H1 (cell line): ENCODE data around the gene HBQ1. TPM values are rescaled to one million over a fixed set of nuclear protein-coding genes. Genes with fewer than 3 reads are reported as not detected.

Source experiments
- CTCF ChIA-PET: fragments of 300-600 bp; sonication (Branson Sonifier 250); formaldehyde crosslinking; loops from one replicate; lab custom pipeline; 2021; ENCODE audit not compliant: partially characterized antibody; lab: Charles Lee
- POLR2A ChIA-PET: fragments of 300-600 bp; sonication (Branson Sonifier 250); formaldehyde crosslinking; loops from one replicate; lab custom pipeline; 2021; ENCODE audit warnings: inconsistent platforms; ENCODE audit not compliant: partially characterized antibody; lab: Charles Lee
- DNase-seq, 2 experiments: peaks; one replicate each; pipeline versions ENCODE4 v3.0.0 to v3.0.0-alpha.2; 2010 to 2022; ENCODE audit warnings: low spot score in 2 of 2, low read depth in 1 of 2, mixed read lengths in 1 of 2
- FAIRE-seq: peaks from 2 replicates; lab custom pipeline; 2011; peaks lifted over from hg19 to GRCh38; lab: Jason Lieb, UNC
- H2AFZ ChIP-seq: 2 replicates; pipeline ENCODE4 v1.8.1; 2012; ENCODE audit warnings: low read length, inconsistent platforms
- H2AK5ac ChIP-seq: 2 replicates; pipeline ENCODE4 v1.6.1; 2013; ENCODE audit warnings: low read depth, low read length
- H2BK120ac ChIP-seq: replicated peaks from 2 replicates; pipeline ENCODE3; 2013; ENCODE audit warnings: low read depth, low read length, inconsistent platforms
- H2BK12ac ChIP-seq: 2 replicates; pipeline ENCODE4 v1.6.1; 2013; ENCODE audit warnings: low read depth, low read length
- H2BK15ac ChIP-seq: 2 replicates; pipeline ENCODE4 v1.6.1; 2013; ENCODE audit warnings: low read length
- H2BK20ac ChIP-seq: 2 replicates; pipeline ENCODE4 v1.6.1; 2013; ENCODE audit warnings: low read length
- H2BK5ac ChIP-seq: 2 replicates; pipeline ENCODE4 v1.6.1; 2013; ENCODE audit warnings: low read depth, low read length
- H3K14ac ChIP-seq: 2 replicates; pipeline ENCODE4 v1.6.1; 2013; ENCODE audit warnings: inconsistent platforms; ENCODE audit not compliant: insufficient read length
- H3K18ac ChIP-seq: 2 replicates; pipeline ENCODE4 v1.6.1; 2013; ENCODE audit warnings: low read length; ENCODE audit errors: extremely low read depth
- H3K23ac ChIP-seq: 2 replicates; pipeline ENCODE4 v1.6.1; 2013; ENCODE audit warnings: inconsistent platforms; ENCODE audit not compliant: insufficient read length
- H3K23me2 ChIP-seq: 2 replicates; pipeline ENCODE4 v1.6.1; 2013; ENCODE audit warnings: low read depth, low read length
- H3K27ac ChIP-seq: 2 replicates; pipeline ENCODE4 v1.6.1; 2011; ENCODE audit warnings: low read depth, low read length, inconsistent platforms
- H3K27me3 ChIP-seq, 4 experiments: replicated peaks in 1 of 4; 1 replicate in 1 of 4; 2 replicates in 3 of 4; pipeline versions ENCODE4 v1.6.1 to v1.8.1; 2011 to 2013; ENCODE audit warnings: low read length in 3 of 4, mild to moderate bottlenecking in 3 of 4, inconsistent platforms in 2 of 4, mixed read lengths in 2 of 4, moderate library complexity in 1 of 4; ENCODE audit not compliant: control insufficient read depth in 3 of 4, insufficient read depth in 3 of 4; ENCODE audit errors: extremely low read depth in 1 of 4
- H3K36me3 ChIP-seq, 4 experiments: 2 replicates each; pipeline versions ENCODE4 v1.6.1 to v1.8.1; 2011 to 2013; ENCODE audit warnings: mild to moderate bottlenecking in 4 of 4, low read length in 3 of 4, moderate library complexity in 2 of 4, control low read depth in 1 of 4, inconsistent platforms in 1 of 4; ENCODE audit not compliant: insufficient read depth in 4 of 4, control insufficient read depth in 2 of 4
- H3K4ac ChIP-seq: replicated peaks from 2 replicates; pipeline ENCODE3; 2013; ENCODE audit warnings: low read length, low read depth, mixed read lengths, inconsistent platforms; ENCODE audit not compliant: insufficient read length
- H3K4me1 ChIP-seq, 4 experiments: replicated peaks in 1 of 4; 1 replicate in 1 of 4; 2 replicates in 3 of 4; pipeline versions ENCODE4 v1.6.1 to v1.8.1; 2011 to 2013; ENCODE audit warnings: low read length in 3 of 4, inconsistent platforms in 2 of 4, mixed read lengths in 1 of 4; ENCODE audit not compliant: insufficient read depth in 4 of 4, control insufficient read depth in 3 of 4
- H3K4me2 ChIP-seq, 2 experiments: 2 replicates each; pipeline versions ENCODE4 v1.6.1 to v1.8.1; 2011 to 2013; ENCODE audit warnings: low read depth in 2 of 2, low read length in 2 of 2, control low read depth in 1 of 2, inconsistent platforms in 1 of 2, mild to moderate bottlenecking in 1 of 2; ENCODE audit not compliant: insufficient read depth in 1 of 2
- H3K4me3 ChIP-seq, 4 experiments: fragments of 200-600, 300-600 bp in 1 of 4; sonication (generic), shearing (Covaris generic), sonication (Bioruptor Twin) in 1 of 4; 2 replicates each; pipeline versions ENCODE4 v1.5.1 to v1.8.1; 2011 to 2016; ENCODE audit warnings: low read length in 4 of 4, low read depth in 3 of 4, control low read depth in 2 of 4, inconsistent platforms in 2 of 4, mild to moderate bottlenecking in 2 of 4, mixed read lengths in 1 of 4, moderate library complexity in 1 of 4; ENCODE audit not compliant: insufficient read depth in 2 of 4; ENCODE audit errors: extremely low read depth in 1 of 4
- H3K56ac ChIP-seq: replicated peaks from 2 replicates; pipeline ENCODE3; 2013; ENCODE audit warnings: low read depth, mild to moderate bottlenecking, mixed read lengths, low read length, inconsistent platforms; ENCODE audit not compliant: insufficient read length
- H3K79me1 ChIP-seq: 2 replicates; pipeline ENCODE4 v1.6.1; 2013; ENCODE audit warnings: low read depth, low read length, control low read depth
- H3K79me2 ChIP-seq, 2 experiments: 2 replicates each; pipeline versions ENCODE4 v1.6.1 to v1.8.1; 2012 to 2013; ENCODE audit warnings: low read length in 2 of 2, mild to moderate bottlenecking in 2 of 2, inconsistent platforms in 1 of 2; ENCODE audit not compliant: insufficient read depth in 2 of 2, control insufficient read depth in 1 of 2
- H3K9ac ChIP-seq, 4 experiments: replicated peaks in 1 of 4; 1 replicate in 1 of 4; 2 replicates in 3 of 4; pipeline versions ENCODE4 v1.6.1 to v1.8.1; 2011 to 2013; ENCODE audit warnings: low read depth in 3 of 4, low read length in 3 of 4, control low read depth in 2 of 4, mild to moderate bottlenecking in 2 of 4, moderate library complexity in 2 of 4, inconsistent platforms in 1 of 4; ENCODE audit errors: extremely low read depth in 1 of 4
- H3K9me3 ChIP-seq, 2 experiments: 2 replicates each; pipeline versions ENCODE4 v1.6.1 to v1.8.1; 2012 to 2013; ENCODE audit warnings: mild to moderate bottlenecking in 2 of 2, moderate library complexity in 2 of 2, control low read depth in 1 of 2, inconsistent platforms in 1 of 2, low read depth in 1 of 2, low read length in 1 of 2, mixed read lengths in 1 of 2; ENCODE audit not compliant: insufficient read depth in 2 of 2
- H4K20me1 ChIP-seq, 2 experiments: replicated peaks in 1 of 2; 2 replicates each; pipeline versions ENCODE3 to v1.8.1; 2011 to 2013; ENCODE audit warnings: inconsistent platforms in 2 of 2, low read length in 2 of 2, mild to moderate bottlenecking in 1 of 2; ENCODE audit not compliant: insufficient read depth in 2 of 2, control insufficient read depth in 1 of 2
- H4K5ac ChIP-seq: 2 replicates; pipeline ENCODE4 v1.6.1; 2013; ENCODE audit warnings: low read length, low read depth, mixed read lengths, inconsistent platforms; ENCODE audit not compliant: insufficient read length
- H4K8ac ChIP-seq: 2 replicates; pipeline ENCODE4 v1.8.0; 2013; ENCODE audit warnings: mild to moderate bottlenecking, moderate library complexity, low read length, inconsistent platforms; ENCODE audit not compliant: insufficient read depth; ENCODE audit errors: extremely low read depth
- H4K91ac ChIP-seq: replicated peaks from 2 replicates; pipeline ENCODE3; 2013; ENCODE audit warnings: low read length, mixed read lengths, inconsistent platforms; ENCODE audit not compliant: insufficient read length
- CBX5 ChIP-seq: fragments of 300-800, 300-1000 bp; sonication (generic); IDR thresholded peaks from 2 replicates; pipeline ENCODE4 v1.7.1; 2016; ENCODE audit warnings: antibody characterized with exemption, low read length, low read depth
- CBX8 ChIP-seq: fragments of 300-800, 300-1000 bp; sonication (generic); IDR thresholded peaks from 2 replicates; pipeline ENCODE4 v1.7.1; 2016; ENCODE audit warnings: low read depth, low read length, borderline replicate concordance
- CTBP2 ChIP-seq: IDR thresholded peaks from 2 replicates; pipeline ENCODE4 v1.7.0; 2011; ENCODE audit warnings: borderline replicate concordance, mild to moderate bottlenecking, moderate library complexity, mixed read lengths, low read length; ENCODE audit not compliant: insufficient read depth, insufficient read length
- GABPA ChIP-seq: IDR thresholded peaks from 2 replicates; pipeline ENCODE4 v1.6.1; 2011; ENCODE audit warnings: mild to moderate bottlenecking, low read length, moderate library complexity, borderline replicate concordance; ENCODE audit not compliant: insufficient read depth
- KDM5A ChIP-seq: fragments of 200-600 bp; IDR thresholded peaks from 2 replicates; pipeline ENCODE4 v1.7.1; 2012; ENCODE audit warnings: mild to moderate bottlenecking, low read length, inconsistent platforms, mixed read lengths
- RXRA ChIP-seq: IDR thresholded peaks from 2 replicates; pipeline ENCODE4 v1.6.1; 2011; ENCODE audit warnings: low read depth, mild to moderate bottlenecking, low read length, moderate library complexity; ENCODE audit not compliant: insufficient read depth
- SAP30 ChIP-seq: fragments of 300-600 bp; sonication (generic); IDR thresholded peaks from 2 replicates; pipeline ENCODE4 v1.7.1; 2012; ENCODE audit warnings: low read length, moderate library complexity, mild to moderate bottlenecking, inconsistent platforms; ENCODE audit not compliant: insufficient read depth, insufficient replicate concordance
- SP2 ChIP-seq: IDR thresholded peaks from 2 replicates; pipeline ENCODE4 v1.6.1; 2012; ENCODE audit warnings: mild to moderate bottlenecking, low read length, inconsistent platforms
- TAF1 ChIP-seq: IDR thresholded peaks from 2 replicates; pipeline ENCODE4 v1.6.1; 2011; ENCODE audit warnings: mild to moderate bottlenecking, low read depth, low read length
- TCF12 ChIP-seq: IDR thresholded peaks from 2 replicates; pipeline ENCODE4 v1.6.1; 2011; ENCODE audit warnings: low read depth, mild to moderate bottlenecking, low read length
- ZNF274 ChIP-seq: IDR thresholded peaks from 2 replicates; pipeline ENCODE4 v1.7.0; 2012; ENCODE audit warnings: low read length, borderline replicate concordance; ENCODE audit errors: extremely low read depth
- WGBS, 2 experiments: shearing (Covaris generic) in 1 of 2; methylation state at CpG; one replicate each; pipeline versions ENCODE4 v1.1.6 to v1.1.7; 2013 to 2015; ENCODE audit warnings: low lambda C conversion rate in 2 of 2, mixed read lengths in 2 of 2, inconsistent platforms in 1 of 2, low coverage in 1 of 2, missing lambda C conversion rate in 1 of 2; ENCODE audit not compliant: insufficient replicate concordance in 2 of 2, insufficient coverage in 1 of 2, insufficient read length in 1 of 2; ENCODE audit errors: extremely low coverage in 1 of 2, missing lambda C conversion rate in 1 of 2; 5-methylcytosine and 5-hydroxymethylcytosine counted together
- polyA plus RNA-seq, 7 experiments: library from polyadenylated mRNA; depleted of rRNA in 3 of 7; stranded (reverse) in 5 of 7; unstranded in 2 of 7; fragments of >200 nt in 5 of 7; fragments of 200-250 nt in 2 of 7; gene quantifications; 1 replicate in 5 of 7; 2 replicates in 1 of 7; 4 replicates in 1 of 7; pipeline versions ENCODE4 v1.2.1 to v1.2.3, GENCODE V29; 2011 to 2013; ENCODE audit warnings: missing spikeins in 2 of 7, mixed read lengths in 2 of 7
- total RNA-seq: library from RNA; stranded (reverse); fragmentation: NEBNext Ultra II Directional; extraction: Animal tissue kit (Norgen Biotek cat#: 25700); gene quantifications from 2 replicates; pipeline ENCODE4 v1.2.1, GENCODE V29; 2021
- TF ChIP-seq, protein P1 (sequence below): IDR thresholded peaks from 2 replicates; pipeline ENCODE4 v1.6.1; 2012; ENCODE audit warnings: inconsistent platforms

Gene HBQ1
- total and polyA plus RNA-seq, 2 of the 8 experiments (the other 6 are each of a cell fraction or from before 2014, with no cell fraction given) = 2.9 to 17.1 TPM

GRCh38 chr16:212999-213398 is 32.7 kb downstream of the HBQ1 start:
- Histone ChIP-seq H2BK20ac (no peak overlapping the region), H3K9me3 (no peaks in the 10 kb centered on the region), H3K9ac (no peak overlapping the region), H4K8ac (no peak overlapping the region), H3K27ac (no peak overlapping the region), H3K23ac (no peak overlapping the region), H4K91ac (no peak overlapping the region), H3K4me1 (no peaks in the 10 kb centered on the region), H3K36me3 (peaks cover 19 to 49% (median 31%) of the 10 kb centered on the region in 4 experiments), H3K4me3 (no peak overlapping the region), H2AFZ (no peak overlapping the region), H4K5ac (no peak overlapping the region), H2BK12ac (no peak overlapping the region), H3K14ac (no peak overlapping the region), H2BK5ac (no peak overlapping the region), H3K23me2 (no peaks in the 10 kb centered on the region), H3K4ac (no peak overlapping the region), H3K4me2 (no peak overlapping the region), H3K79me2 (peaks cover 0 to 62% of the 10 kb centered on the region in 2 experiments), H3K79me1 (peaks cover 3% of the 10 kb centered on the region), H3K18ac (no peak overlapping the region), H2AK5ac (no peak overlapping the region), H2BK15ac (no peak overlapping the region), H3K27me3 (no peaks in the 10 kb centered on the region), H4K20me1 (peaks cover 6 to 25% of the 10 kb centered on the region in 2 experiments), H2BK120ac (no peak overlapping the region), H3K56ac (no peak overlapping the region)
- DNase-seq = no peak
- WGBS, 2 experiments = 95% methylated on average over 3 of the region's 3 CpGs; no CpG with 5 or more reads in 1 of the 2 experiments
- ChIA-PET CTCF (interaction anchor here (0.7 to 1.6 kb wide), 3 partner anchors 9 to 106 kb away, joined by 3 to 5 read pairs (median 4); no protein-coding TSS in a partner anchor), POLR2A (interaction anchor here (0.9 to 34.3 kb wide), 4 partner anchors 12 to 160 kb away, joined by 3 to 348 read pairs (median 4); partner anchors contain the start of genes LUC7L, POLR3K and SNRNP25)
- no peak for FAIRE-seq
- no peak for TF ChIP-seq KDM5A
- TF ChIP-seq, protein P1, sequence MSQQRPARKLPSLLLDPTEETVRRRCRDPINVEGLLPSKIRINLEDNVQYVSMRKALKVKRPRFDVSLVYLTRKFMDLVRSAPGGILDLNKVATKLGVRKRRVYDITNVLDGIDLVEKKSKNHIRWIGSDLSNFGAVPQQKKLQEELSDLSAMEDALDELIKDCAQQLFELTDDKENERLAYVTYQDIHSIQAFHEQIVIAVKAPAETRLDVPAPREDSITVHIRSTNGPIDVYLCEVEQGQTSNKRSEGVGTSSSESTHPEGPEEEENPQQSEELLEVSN = no peak
- TF ChIP-seq CBX8 = no peak
- TF ChIP-seq GABPA = no peak
- no peak for TF ChIP-seq SAP30
- no peak for TF ChIP-seq CTBP2
- TF ChIP-seq TAF1 = no peak
- no peak for TF ChIP-seq TCF12
- no peak for TF ChIP-seq SP2
- no peak for TF ChIP-seq RXRA
- no peak for TF ChIP-seq ZNF274
- no peak for TF ChIP-seq CBX5
